ENCODE measurements around the gene ERF. TPM values are rescaled to one million over a fixed set of nuclear protein-coding genes. Genes with fewer than 3 reads are reported as not detected.

The ERF gene
- total RNA-seq, 1 donor from 2014 or later = 75.3 TPM

DNA sequence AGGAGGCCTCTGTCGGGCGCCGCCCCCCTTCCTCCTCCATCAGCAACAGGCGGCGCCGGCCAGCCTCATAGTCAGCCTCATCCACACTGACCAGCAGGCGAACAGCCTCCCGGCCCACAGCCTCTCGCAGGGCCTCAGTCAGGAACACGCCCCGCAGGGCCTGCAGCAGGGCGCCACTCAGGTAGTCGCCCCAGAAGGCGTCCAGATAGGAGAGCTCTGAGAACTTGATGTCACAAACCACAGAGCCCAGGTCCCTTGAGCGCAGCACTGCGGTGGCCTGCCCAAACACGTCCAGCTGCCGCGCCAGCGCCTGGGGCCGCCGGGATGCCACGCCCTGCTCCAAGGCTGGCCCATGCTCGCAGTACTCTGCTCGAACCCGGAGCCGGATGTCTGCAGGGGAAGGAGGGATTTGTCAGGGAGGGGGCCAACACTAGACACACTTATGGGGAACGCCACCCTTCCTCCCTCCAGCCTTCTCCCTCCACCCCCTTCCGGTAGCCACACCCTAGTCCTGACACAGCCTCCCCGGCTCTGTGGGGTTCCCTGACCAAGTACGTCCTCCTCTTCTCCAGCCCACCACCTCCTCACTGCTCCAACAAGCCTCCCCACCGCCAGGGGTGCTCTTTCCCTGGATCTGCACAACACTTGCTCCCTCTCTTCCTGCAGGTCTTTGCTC is 55.4 kb downstream of the ERF start:
- TF ChIP-seq, protein P1, sequence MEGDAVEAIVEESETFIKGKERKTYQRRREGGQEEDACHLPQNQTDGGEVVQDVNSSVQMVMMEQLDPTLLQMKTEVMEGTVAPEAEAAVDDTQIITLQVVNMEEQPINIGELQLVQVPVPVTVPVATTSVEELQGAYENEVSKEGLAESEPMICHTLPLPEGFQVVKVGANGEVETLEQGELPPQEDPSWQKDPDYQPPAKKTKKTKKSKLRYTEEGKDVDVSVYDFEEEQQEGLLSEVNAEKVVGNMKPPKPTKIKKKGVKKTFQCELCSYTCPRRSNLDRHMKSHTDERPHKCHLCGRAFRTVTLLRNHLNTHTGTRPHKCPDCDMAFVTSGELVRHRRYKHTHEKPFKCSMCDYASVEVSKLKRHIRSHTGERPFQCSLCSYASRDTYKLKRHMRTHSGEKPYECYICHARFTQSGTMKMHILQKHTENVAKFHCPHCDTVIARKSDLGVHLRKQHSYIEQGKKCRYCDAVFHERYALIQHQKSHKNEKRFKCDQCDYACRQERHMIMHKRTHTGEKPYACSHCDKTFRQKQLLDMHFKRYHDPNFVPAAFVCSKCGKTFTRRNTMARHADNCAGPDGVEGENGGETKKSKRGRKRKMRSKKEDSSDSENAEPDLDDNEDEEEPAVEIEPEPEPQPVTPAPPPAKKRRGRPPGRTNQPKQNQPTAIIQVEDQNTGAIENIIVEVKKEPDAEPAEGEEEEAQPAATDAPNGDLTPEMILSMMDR (IDR thresholded peaks at IDR 0.05) = no peak
- Mint-ChIP-seq H3K36me3 (ENCODE audit: unreplicated experiment) (peaks cover 35% of the 10 kb centered on the region), H3K9me3 (ENCODE audit: unreplicated experiment) (no peaks in the 10 kb centered on the region), H3K27ac (ENCODE audit: unreplicated experiment) (no peak overlapping the region), H3K4me1 (ENCODE audit: unreplicated experiment) (no peaks in the 10 kb centered on the region), H3K27me3 (ENCODE audit: unreplicated experiment) (no peaks in the 10 kb centered on the region), H3K4me3 (ENCODE audit: unreplicated experiment) (no peak overlapping the region)
- DNase-seq (ENCODE audit: extremely low spot score, unreplicated experiment) = no peak

DNA sequence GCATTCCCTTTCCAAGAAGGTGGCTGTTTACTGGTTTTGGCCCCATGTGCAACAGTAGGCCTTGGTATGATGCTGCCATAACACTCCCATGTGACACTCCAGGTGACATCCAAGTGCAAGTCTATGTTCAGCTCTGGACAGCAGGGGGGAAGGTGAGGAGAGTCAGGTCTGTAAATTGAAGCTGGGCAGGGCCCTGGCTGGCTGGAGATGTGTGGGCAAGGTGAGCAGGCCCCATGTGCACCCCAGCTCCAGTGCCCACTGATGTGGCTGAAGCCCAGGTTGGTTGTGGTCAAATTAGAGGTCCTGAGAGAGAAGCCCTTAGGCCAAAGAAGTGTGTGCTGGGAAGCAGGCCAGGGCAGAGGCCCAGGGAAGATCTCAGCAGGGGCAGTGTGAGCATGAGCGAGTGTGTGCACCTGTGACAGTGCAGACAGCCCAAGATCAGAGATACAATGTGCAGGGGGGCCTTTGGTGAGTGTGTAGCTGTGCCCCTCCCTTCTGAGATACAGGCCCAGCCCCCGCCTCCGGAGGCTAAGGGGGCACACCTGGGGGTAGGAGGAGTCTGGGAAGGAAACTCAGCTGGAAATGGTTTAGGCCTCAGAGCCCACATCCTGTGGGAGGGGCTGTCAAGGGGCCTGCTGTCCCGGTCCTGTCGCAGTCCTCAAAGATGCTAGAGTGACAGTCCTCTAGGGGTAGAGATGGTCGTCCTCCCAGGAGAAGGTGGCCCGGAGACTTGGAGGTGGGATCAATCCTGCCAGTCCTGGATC is 56.1 kb downstream of the ERF start:
- no peak overlapping the region for H3K27ac Mint-ChIP-seq (ENCODE audit: unreplicated experiment)
- peaks cover 2% of the 10 kb centered on the region for H3K27me3 Mint-ChIP-seq (ENCODE audit: unreplicated experiment)
- H3K9me3 Mint-ChIP-seq (ENCODE audit: unreplicated experiment) = no peaks in the 10 kb centered on the region
- H3K4me3 Mint-ChIP-seq (ENCODE audit: unreplicated experiment) = no peak overlapping the region
- no peak for DNase-seq (ENCODE audit: extremely low spot score, unreplicated experiment)
- no peaks in the 10 kb centered on the region for H3K4me1 Mint-ChIP-seq (ENCODE audit: unreplicated experiment)
- peaks cover 30% of the 10 kb centered on the region for H3K36me3 Mint-ChIP-seq (ENCODE audit: unreplicated experiment)
- TF ChIP-seq, protein P1 (IDR thresholded peaks at IDR 0.05) = no peak

Other genes with a start within 250 kb of the ERF start
- 0.38 and 0.55 TPM in 2 replicates for gene GRIK5, start 184.9 kb downstream of the ERF start, total RNA-seq
- gene ZNF574, start 179.0 kb downstream of the ERF start, total RNA-seq = 15.2 and 15.5 TPM in 2 replicates
- 0.64 and 1.0 TPM in 2 replicates for gene POU2F2, start 122.7 kb downstream of the ERF start, total RNA-seq
- gene DEDD2, start 37.5 kb downstream of the ERF start, total RNA-seq = 21.0 and 27.4 TPM in 2 replicates
- 9.9 and 11.9 TPM in 2 replicates for gene ZNF526, start 34.8 kb downstream of the ERF start, total RNA-seq
- 45.4 and 52.3 TPM in 2 replicates for gene GSK3A, start 12.5 kb downstream of the ERF start, total RNA-seq
- 115 and 122 TPM in 2 replicates for gene CIC, start 14.1 kb upstream of the ERF start, total RNA-seq
- 2.0 and 2.2 TPM in 2 replicates for gene PRR19, start 47.0 kb upstream of the ERF start, total RNA-seq
- gene PAFAH1B3, start 47.5 kb upstream of the ERF start, total RNA-seq = 44.4 and 47.2 TPM in 2 replicates
- gene TMEM145, start 58.2 kb upstream of the ERF start, total RNA-seq = 0.21 and 0.78 TPM in 2 replicates
- 75.7 and 80.9 TPM in 2 replicates for gene MEGF8, start 70.5 kb upstream of the ERF start, total RNA-seq
- not detected in 2 replicates for gene CNFN, start 135.2 kb upstream of the ERF start, total RNA-seq
- 7.6 and 8.4 TPM in 2 replicates for gene LIPE, start 172.3 kb upstream of the ERF start, total RNA-seq
- not detected in 2 replicates for gene CXCL17, start 187.8 kb upstream of the ERF start, total RNA-seq

Measured in osteocyte (in vitro differentiated cells).